HL-60 (cell line): ENCODE results near the gene FRAT2.

Experiments
- DNase-seq, 2 experiments: peaks; one replicate each; pipeline ENCODE4 v3.0.0-alpha.2; 2010 to 2020; ENCODE audit warnings: low read depth in 1 of 2, low spot score in 1 of 2
- H3K27ac ChIP-seq: fragments of 250-450 bp; sonication (Bioruptor Pico); replicated peaks from 2 replicates; pipeline ENCODE4 v1.5.1; 2020; ENCODE audit warnings: mild to moderate bottlenecking, moderate library complexity
- H3K27me3 ChIP-seq: fragments of 250-450 bp; sonication (Bioruptor Pico); 2 replicates; pipeline ENCODE4 v1.5.1; 2021; ENCODE audit warnings: mild to moderate bottlenecking, moderate library complexity; ENCODE audit not compliant: insufficient read depth, poor library complexity, severe bottlenecking
- H3K4me3 ChIP-seq: replicated peaks from 2 replicates; pipeline ENCODE4 v1.5.1; 2011; ENCODE audit warnings: mild to moderate bottlenecking, control low read depth, low read length; ENCODE audit not compliant: insufficient read depth
- CTCF ChIP-seq: IDR thresholded peaks from one replicate; pipeline ENCODE4 v1.5.1; 2011; ENCODE audit warnings: low read length, control low read depth, inconsistent platforms; ENCODE audit not compliant: insufficient read depth
- GABPA ChIP-seq: IDR thresholded peaks from 2 replicates; pipeline ENCODE4 v1.6.1; 2012; ENCODE audit warnings: low read depth
- POLR2AphosphoS5 ChIP-seq: IDR thresholded peaks from 2 replicates; pipeline ENCODE4 v1.6.1; 2012; ENCODE audit warnings: low read depth
- REST ChIP-seq: IDR thresholded peaks from 2 replicates; pipeline ENCODE4 v1.6.1; 2012; ENCODE audit warnings: low read depth; ENCODE audit not compliant: insufficient replicate concordance
- SPI1 ChIP-seq: IDR thresholded peaks from 2 replicates; pipeline ENCODE4 v1.6.1; 2012; ENCODE audit warnings: low read depth, mild to moderate bottlenecking, borderline replicate concordance

Gene FRAT2

GRCh38 chr10:97360705-97361536 lies 26.4 kb upstream of the FRAT2 start:
- TF ChIP-seq GABPA, result no peak
- no peak for TF ChIP-seq REST
- no peak for TF ChIP-seq SPI1
- no peak for TF ChIP-seq POLR2AphosphoS5
- TF ChIP-seq CTCF, result no peak
- H3K27ac ChIP-seq, result peak overlapping the region; percentile 24

GRCh38 chr10:97358781-97359180 lies 24.3 kb upstream of the FRAT2 start:
- TF ChIP-seq SPI1, result no peak
- no peak for TF ChIP-seq POLR2AphosphoS5
- TF ChIP-seq REST, result no peak
- TF ChIP-seq GABPA, result no peak
- TF ChIP-seq CTCF, result no peak
- Histone ChIP-seq H3K27me3 (no peaks in the 10 kb centered on the region), H3K4me3 (no peak overlapping the region), H3K27ac (no peak overlapping the region)
- DNase-seq, result no peak

More at GRCh38 chr10:97360705-97361536, 26.4 kb upstream of the FRAT2 start:
- no peaks in the 10 kb centered on the region for H3K27me3 ChIP-seq
- no peak for DNase-seq
- H3K4me3 ChIP-seq, result no peak overlapping the region

GRCh38 chr10:97358349-97358748 lies 23.8 kb upstream of the FRAT2 start:
- H3K27ac ChIP-seq, result no peak overlapping the region
- no peak for DNase-seq
- H3K4me3 ChIP-seq, result no peak overlapping the region
- TF ChIP-seq SPI1 (no peak), GABPA (no peak), POLR2AphosphoS5 (no peak), REST (no peak), CTCF (no peak)
- H3K27me3 ChIP-seq, result no peaks in the 10 kb centered on the region
